Gastrocnemius medialis (tissue), 4 donors: ENCODE results near the gene ATG7. TPM values are rescaled to one million over a fixed set of nuclear protein-coding genes. Genes with fewer than 3 reads are reported as not detected.

Source experiments
- ATAC-seq, 2 donors: fragments of 150-250 bp; one replicate each; pipeline ENCODE4 v1.9.1; 2016
- DNase-seq, 2 donors: peaks; one replicate each; pipeline ENCODE4 v3.0.0-alpha.2; 2019
- H3K27ac ChIP-seq, 4 donors: fragments of 200-600 bp; sonication (generic); 1 replicate in 1 of 4; 2 replicates in 3 of 4; pipeline ENCODE4 v1.5.1; 2016 to 2018; ENCODE audit warnings: mild to moderate bottlenecking in 2 of 4, moderate library complexity in 1 of 4
- H3K27me3 ChIP-seq, 3 donors: fragments of 200-600 bp; sonication (generic) in 2 of 3; 1 replicate in 1 of 3; 2 replicates in 2 of 3; pipeline versions ENCODE4 v1.5.1 to v1.6.0; 2016 to 2019; ENCODE audit warnings: mild to moderate bottlenecking in 1 of 3, moderate library complexity in 1 of 3
- H3K36me3 ChIP-seq, 2 donors: fragments of 200-600 bp; sonication (generic) in 1 of 2; one replicate each; pipeline ENCODE4 v1.5.1; 2017 to 2018
- H3K4me1 ChIP-seq, 2 donors: fragments of 200-600 bp; sonication (generic) in 1 of 2; one replicate each; pipeline ENCODE4 v1.5.1; 2016 to 2017; ENCODE audit warnings: mild to moderate bottlenecking in 2 of 2
- H3K4me3 ChIP-seq, 4 donors: fragments of 200-600 bp; sonication (generic) in 3 of 4; 1 replicate in 1 of 4; 2 replicates in 3 of 4; pipeline ENCODE4 v1.5.1; 2016 to 2019; ENCODE audit warnings: mild to moderate bottlenecking in 2 of 4
- H3K9me3 ChIP-seq, 3 donors: fragments of 200-600 bp; sonication (generic) in 2 of 3; 1 replicate in 1 of 3; 2 replicates in 2 of 3; pipeline ENCODE4 v1.5.1; 2016 to 2019
- CTCF ChIP-seq, 5 experiments: fragments of 450-650 bp in 3 of 5; fragments of 200-600 bp in 2 of 5; sonication (generic) in 2 of 5; IDR thresholded peaks in 4 of 5; conservative IDR thresholded peaks in 1 of 5; 1 replicate in 4 of 5; 2 replicates in 1 of 5; pipeline ENCODE4 v1.5.1; 2016 to 2019; ENCODE audit warnings: antibody characterized with exemption in 5 of 5, mild to moderate bottlenecking in 3 of 5, moderate library complexity in 3 of 5
- POLR2A ChIP-seq, 2 donors: fragments of 450-650 bp; IDR thresholded peaks; one replicate each; pipeline ENCODE4 v1.6.1; 2017; ENCODE audit warnings: antibody characterized with exemption in 2 of 2, mild to moderate bottlenecking in 2 of 2, moderate library complexity in 2 of 2
- in situ Hi-C, 4 donors: fragments of 200-750 bp; cut with MboI; loops; one replicate each; pipeline versions ENCODE4 v1.15.0 to v1.8.0; 2017; ENCODE audit warnings: low sequenced_read_pairs in 4 of 4
- intact Hi-C: fragments of 100-400 bp; cut with DNase I; formaldehyde crosslinking; loops from one replicate; pipeline ENCODE4 v1.15.1; 2023; ENCODE audit warnings: low total_unique reads
- total RNA-seq, 4 donors: library from RNA; depleted of rRNA; stranded (reverse); fragments of >200 nt; gene quantifications; one replicate each; pipeline versions ENCODE4 v1.1.0 to v1.2.3, GENCODE V29; 2016

Gene ATG7
- total RNA-seq, 4 donors from 2014 or later, result 13.5 to 29.2 (median 15.0) TPM

GRCh38 chr3:11588755-11589154, 316.6 kb downstream of the ATG7 start:
- Histone ChIP-seq H3K4me3 (no peak overlapping the region), H3K4me1 (peaks cover 79 to 89% of the 10 kb centered on the region in 2 donors), H3K27me3 (no peaks in the 10 kb centered on the region), H3K36me3 (no peaks in the 10 kb centered on the region), H3K27ac (peak overlapping the region; percentile 48 to 76 (median 66)), H3K9me3 (no peaks in the 10 kb centered on the region)
- no peak for DNase-seq
- TF ChIP-seq POLR2A (IDR thresholded peaks at IDR 0.05) (no peak), CTCF (IDR thresholded peaks at IDR 0.05 in 4 of 5, conservative IDR thresholded peaks at IDR 0.05 in 1 of 5) (no peak)
- intact Hi-C loops, result no loop called here
- in situ Hi-C loops, result no loop called here
- no peak for ATAC-seq

GRCh38 chr3:11589706-11590105, 317.5 kb downstream of the ATG7 start:
- Histone ChIP-seq H3K4me3 (no peak overlapping the region), H3K4me1 (peaks cover 75 to 96% of the 10 kb centered on the region in 2 donors), H3K36me3 (no peaks in the 10 kb centered on the region), H3K27ac (peak overlapping the region; percentile 48 to 76 (median 66)), H3K9me3 (no peaks in the 10 kb centered on the region), H3K27me3 (no peaks in the 10 kb centered on the region)
- in situ Hi-C loops (no loop called here), intact Hi-C loops (no loop called here)
- no peak for DNase-seq
- TF ChIP-seq POLR2A (IDR thresholded peaks at IDR 0.05) (no peak), CTCF (IDR thresholded peaks at IDR 0.05 in 4 of 5, conservative IDR thresholded peaks at IDR 0.05 in 1 of 5) (no peak)
- no peak for ATAC-seq

GRCh38 chr3:11591002-11591355, 318.8 kb downstream of the ATG7 start:
- peak overlapping the region; percentile 65 to 76 (median 71) for H3K27ac ChIP-seq
- no peaks in the 10 kb centered on the region for H3K27me3 ChIP-seq
- no peaks in the 10 kb centered on the region for H3K36me3 ChIP-seq
- TF ChIP-seq POLR2A (IDR thresholded peaks at IDR 0.05), result no peak
- no peak for TF ChIP-seq CTCF (IDR thresholded peaks at IDR 0.05 in 4 of 5, conservative IDR thresholded peaks at IDR 0.05 in 1 of 5)
- intact Hi-C loops, result no loop called here
- DNase-seq, result no peak
- no peak for ATAC-seq
- no peaks in the 10 kb centered on the region for H3K9me3 ChIP-seq
- in situ Hi-C loops, result no loop called here
- H3K4me1 ChIP-seq, result peaks cover 75 to 85% of the 10 kb centered on the region in 2 donors
- peak overlapping the region in 2 of 4 donors; percentile 16 to 30 for H3K4me3 ChIP-seq

- no peaks in the 10 kb centered on the region for H3K36me3 ChIP-seq
- H3K27me3 ChIP-seq, result no peaks in the 10 kb centered on the region
- ATAC-seq, result peak; percentile 26 to 51
- no peaks in the 10 kb centered on the region for H3K9me3 ChIP-seq
- DNase-seq, result no peak
- peak overlapping the region in 2 of 4 donors; percentile 16 to 30 for H3K4me3 ChIP-seq
- peaks cover 78 to 79% of the 10 kb centered on the region in 2 donors for H3K4me1 ChIP-seq
- intact Hi-C loops, result no loop called here
- in situ Hi-C loops, result no loop called here
- peak overlapping the region; percentile 65 to 76 (median 71) for H3K27ac ChIP-seq
- TF ChIP-seq CTCF (IDR thresholded peaks at IDR 0.05 in 4 of 5, conservative IDR thresholded peaks at IDR 0.05 in 1 of 5) (no peak), POLR2A (IDR thresholded peaks at IDR 0.05) (no peak)
Measured at GRCh38 chr3:11591391-11592282, 319.4 kb downstream of the ATG7 start.
